SK-N-SH treated with all-trans-retinoic acid at 6 μM for 48 hours (cell line): ENCODE results near the gene EDA.

Experiments
- CSDC2 ChIP-seq: fragments of 250-450 bp; sonication (Bioruptor Pico); IDR thresholded peaks from 2 replicates; pipeline ENCODE4 v1.5.0; 2020; ENCODE audit warnings: mild to moderate bottlenecking, moderate library complexity
- ISL1 ChIP-seq: fragments of 250-450 bp; sonication (Bioruptor Pico); IDR thresholded peaks from 2 replicates; pipeline ENCODE4 v2.1.2; 2022; ENCODE audit warnings: mild to moderate bottlenecking, moderate library complexity
- PPARA ChIP-seq: fragments of 250-450 bp; sonication (Bioruptor Pico); IDR thresholded peaks from 2 replicates; pipeline ENCODE4 v1.5.0; 2020; ENCODE audit warnings: mild to moderate bottlenecking, borderline replicate concordance
- ZFP3 ChIP-seq: fragments of 250-450 bp; sonication (Bioruptor Pico); IDR thresholded peaks from 2 replicates; pipeline ENCODE4 v1.5.0; 2020; ENCODE audit warnings: mild to moderate bottlenecking, moderate library complexity
- ZNF565 ChIP-seq: fragments of 450-650 bp; formaldehyde crosslinking; conservative IDR thresholded peaks from 2 replicates; pipeline ENCODE4 v1.5.0; 2020; ENCODE audit warnings: low read depth, mild to moderate bottlenecking, moderate library complexity
- TF ChIP-seq, protein P1 (sequence below): fragments of 250-450 bp; sonication (Bioruptor Pico); IDR thresholded peaks from 2 replicates; pipeline ENCODE4 v1.5.1; 2020; ENCODE audit warnings: low read depth, mild to moderate bottlenecking, moderate library complexity
- TF ChIP-seq, protein P2 (sequence below): fragments of 250-450 bp; sonication (Bioruptor Pico); IDR thresholded peaks from 2 replicates; pipeline ENCODE4 v1.5.0; 2020; ENCODE audit warnings: mild to moderate bottlenecking, moderate library complexity
- TF ChIP-seq, protein P3 (sequence below): fragments of 250-450 bp; sonication (Bioruptor Pico); IDR thresholded peaks from 2 replicates; pipeline ENCODE4 v1.8.0; 2020; ENCODE audit warnings: mild to moderate bottlenecking, moderate library complexity, borderline replicate concordance

DNA sequence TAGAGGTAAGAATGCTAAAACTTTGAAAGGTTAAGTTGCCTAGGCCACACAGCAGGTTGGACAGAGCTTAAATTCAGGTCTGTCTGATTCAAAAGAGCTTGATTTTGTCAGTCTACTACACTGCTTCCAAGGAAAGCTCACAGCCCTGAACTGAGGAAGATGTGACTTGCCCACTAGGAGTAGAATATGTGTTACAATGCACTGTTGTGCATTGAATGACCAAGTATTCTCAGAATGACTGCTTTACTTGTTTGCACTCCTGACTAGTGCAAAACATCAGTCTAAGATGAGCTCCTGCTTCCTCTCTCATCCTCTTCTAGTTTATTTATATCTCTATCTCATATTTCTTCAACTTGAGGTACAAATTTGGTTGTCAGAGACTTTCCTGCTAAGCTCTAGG, 377.6 kb downstream of the EDA start:
- no peak for TF ChIP-seq CSDC2
- TF ChIP-seq, protein P1, sequence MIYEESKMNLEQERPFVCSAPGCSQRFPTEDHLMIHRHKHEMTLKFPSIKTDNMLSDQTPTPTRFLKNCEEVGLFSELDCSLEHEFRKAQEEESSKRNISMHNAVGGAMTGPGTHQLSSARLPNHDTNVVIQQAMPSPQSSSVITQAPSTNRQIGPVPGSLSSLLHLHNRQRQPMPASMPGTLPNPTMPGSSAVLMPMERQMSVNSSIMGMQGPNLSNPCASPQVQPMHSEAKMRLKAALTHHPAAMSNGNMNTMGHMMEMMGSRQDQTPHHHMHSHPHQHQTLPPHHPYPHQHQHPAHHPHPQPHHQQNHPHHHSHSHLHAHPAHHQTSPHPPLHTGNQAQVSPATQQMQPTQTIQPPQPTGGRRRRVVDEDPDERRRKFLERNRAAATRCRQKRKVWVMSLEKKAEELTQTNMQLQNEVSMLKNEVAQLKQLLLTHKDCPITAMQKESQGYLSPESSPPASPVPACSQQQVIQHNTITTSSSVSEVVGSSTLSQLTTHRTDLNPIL (CRISPR knock-in tag): no peak
- TF ChIP-seq PPARA: no peak
- TF ChIP-seq, protein P2, sequence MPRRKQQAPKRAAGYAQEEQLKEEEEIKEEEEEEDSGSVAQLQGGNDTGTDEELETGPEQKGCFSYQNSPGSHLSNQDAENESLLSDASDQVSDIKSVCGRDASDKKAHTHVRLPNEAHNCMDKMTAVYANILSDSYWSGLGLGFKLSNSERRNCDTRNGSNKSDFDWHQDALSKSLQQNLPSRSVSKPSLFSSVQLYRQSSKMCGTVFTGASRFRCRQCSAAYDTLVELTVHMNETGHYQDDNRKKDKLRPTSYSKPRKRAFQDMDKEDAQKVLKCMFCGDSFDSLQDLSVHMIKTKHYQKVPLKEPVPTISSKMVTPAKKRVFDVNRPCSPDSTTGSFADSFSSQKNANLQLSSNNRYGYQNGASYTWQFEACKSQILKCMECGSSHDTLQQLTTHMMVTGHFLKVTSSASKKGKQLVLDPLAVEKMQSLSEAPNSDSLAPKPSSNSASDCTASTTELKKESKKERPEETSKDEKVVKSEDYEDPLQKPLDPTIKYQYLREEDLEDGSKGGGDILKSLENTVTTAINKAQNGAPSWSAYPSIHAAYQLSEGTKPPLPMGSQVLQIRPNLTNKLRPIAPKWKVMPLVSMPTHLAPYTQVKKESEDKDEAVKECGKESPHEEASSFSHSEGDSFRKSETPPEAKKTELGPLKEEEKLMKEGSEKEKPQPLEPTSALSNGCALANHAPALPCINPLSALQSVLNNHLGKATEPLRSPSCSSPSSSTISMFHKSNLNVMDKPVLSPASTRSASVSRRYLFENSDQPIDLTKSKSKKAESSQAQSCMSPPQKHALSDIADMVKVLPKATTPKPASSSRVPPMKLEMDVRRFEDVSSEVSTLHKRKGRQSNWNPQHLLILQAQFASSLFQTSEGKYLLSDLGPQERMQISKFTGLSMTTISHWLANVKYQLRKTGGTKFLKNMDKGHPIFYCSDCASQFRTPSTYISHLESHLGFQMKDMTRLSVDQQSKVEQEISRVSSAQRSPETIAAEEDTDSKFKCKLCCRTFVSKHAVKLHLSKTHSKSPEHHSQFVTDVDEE (CRISPR knock-in tag): no peak
- no peak for TF ChIP-seq ISL1 (CRISPR knock-in tag)
- no peak for TF ChIP-seq ZNF565 (CRISPR knock-in tag)
- no peak for TF ChIP-seq ZFP3 (CRISPR knock-in tag)
- TF ChIP-seq, protein P3, sequence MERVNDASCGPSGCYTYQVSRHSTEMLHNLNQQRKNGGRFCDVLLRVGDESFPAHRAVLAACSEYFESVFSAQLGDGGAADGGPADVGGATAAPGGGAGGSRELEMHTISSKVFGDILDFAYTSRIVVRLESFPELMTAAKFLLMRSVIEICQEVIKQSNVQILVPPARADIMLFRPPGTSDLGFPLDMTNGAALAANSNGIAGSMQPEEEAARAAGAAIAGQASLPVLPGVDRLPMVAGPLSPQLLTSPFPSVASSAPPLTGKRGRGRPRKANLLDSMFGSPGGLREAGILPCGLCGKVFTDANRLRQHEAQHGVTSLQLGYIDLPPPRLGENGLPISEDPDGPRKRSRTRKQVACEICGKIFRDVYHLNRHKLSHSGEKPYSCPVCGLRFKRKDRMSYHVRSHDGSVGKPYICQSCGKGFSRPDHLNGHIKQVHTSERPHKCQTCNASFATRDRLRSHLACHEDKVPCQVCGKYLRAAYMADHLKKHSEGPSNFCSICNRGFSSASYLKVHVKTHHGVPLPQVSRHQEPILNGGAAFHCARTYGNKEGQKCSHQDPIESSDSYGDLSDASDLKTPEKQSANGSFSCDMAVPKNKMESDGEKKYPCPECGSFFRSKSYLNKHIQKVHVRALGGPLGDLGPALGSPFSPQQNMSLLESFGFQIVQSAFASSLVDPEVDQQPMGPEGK: no peak
